Lower leg skin (tissue), 3 donors: ENCODE measurements around the gene ACOT13.

ENCODE experiments used
- POLR2A ChIP-seq, 2 donors: fragments of 450-650 bp; IDR thresholded peaks; one replicate each; pipeline ENCODE4 v1.6.1; 2016 to 2017; ENCODE audit warnings: antibody characterized with exemption in 2 of 2, mild to moderate bottlenecking in 1 of 2, moderate library complexity in 1 of 2
- TF ChIP-seq, protein P1 (sequence below), 3 donors: fragments of 450-650 bp; IDR thresholded peaks; one replicate each; pipeline ENCODE4 v1.5.1; 2016; ENCODE audit warnings: antibody characterized with exemption in 3 of 3, mild to moderate bottlenecking in 3 of 3, moderate library complexity in 2 of 3

DNA sequence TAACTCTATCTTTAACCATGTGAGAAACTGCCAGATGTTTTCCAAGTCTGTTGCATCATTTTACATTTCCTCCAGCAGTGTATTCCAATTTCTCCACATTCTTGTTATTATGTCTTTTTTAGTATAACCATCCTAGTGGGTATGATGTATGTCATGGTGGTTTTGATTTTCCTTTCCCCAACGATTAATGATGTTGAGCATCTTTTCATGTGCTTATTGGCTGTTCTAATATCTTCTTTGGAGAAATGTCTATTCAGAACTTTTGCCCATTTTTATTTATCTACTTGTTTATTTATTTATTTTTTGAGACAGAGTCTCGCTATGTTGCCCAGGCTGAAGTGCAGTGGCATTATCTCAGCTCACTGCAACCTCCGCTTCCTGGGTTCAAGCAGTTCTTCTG lies 56.4 kb downstream of the ACOT13 start:
- TF ChIP-seq, protein P1, sequence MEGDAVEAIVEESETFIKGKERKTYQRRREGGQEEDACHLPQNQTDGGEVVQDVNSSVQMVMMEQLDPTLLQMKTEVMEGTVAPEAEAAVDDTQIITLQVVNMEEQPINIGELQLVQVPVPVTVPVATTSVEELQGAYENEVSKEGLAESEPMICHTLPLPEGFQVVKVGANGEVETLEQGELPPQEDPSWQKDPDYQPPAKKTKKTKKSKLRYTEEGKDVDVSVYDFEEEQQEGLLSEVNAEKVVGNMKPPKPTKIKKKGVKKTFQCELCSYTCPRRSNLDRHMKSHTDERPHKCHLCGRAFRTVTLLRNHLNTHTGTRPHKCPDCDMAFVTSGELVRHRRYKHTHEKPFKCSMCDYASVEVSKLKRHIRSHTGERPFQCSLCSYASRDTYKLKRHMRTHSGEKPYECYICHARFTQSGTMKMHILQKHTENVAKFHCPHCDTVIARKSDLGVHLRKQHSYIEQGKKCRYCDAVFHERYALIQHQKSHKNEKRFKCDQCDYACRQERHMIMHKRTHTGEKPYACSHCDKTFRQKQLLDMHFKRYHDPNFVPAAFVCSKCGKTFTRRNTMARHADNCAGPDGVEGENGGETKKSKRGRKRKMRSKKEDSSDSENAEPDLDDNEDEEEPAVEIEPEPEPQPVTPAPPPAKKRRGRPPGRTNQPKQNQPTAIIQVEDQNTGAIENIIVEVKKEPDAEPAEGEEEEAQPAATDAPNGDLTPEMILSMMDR (IDR thresholded peaks at IDR 0.05), result no peak
- TF ChIP-seq POLR2A (IDR thresholded peaks at IDR 0.05), result no peak
